ENCODE data around the gene FSTL5.

The FSTL5 gene

DNA sequence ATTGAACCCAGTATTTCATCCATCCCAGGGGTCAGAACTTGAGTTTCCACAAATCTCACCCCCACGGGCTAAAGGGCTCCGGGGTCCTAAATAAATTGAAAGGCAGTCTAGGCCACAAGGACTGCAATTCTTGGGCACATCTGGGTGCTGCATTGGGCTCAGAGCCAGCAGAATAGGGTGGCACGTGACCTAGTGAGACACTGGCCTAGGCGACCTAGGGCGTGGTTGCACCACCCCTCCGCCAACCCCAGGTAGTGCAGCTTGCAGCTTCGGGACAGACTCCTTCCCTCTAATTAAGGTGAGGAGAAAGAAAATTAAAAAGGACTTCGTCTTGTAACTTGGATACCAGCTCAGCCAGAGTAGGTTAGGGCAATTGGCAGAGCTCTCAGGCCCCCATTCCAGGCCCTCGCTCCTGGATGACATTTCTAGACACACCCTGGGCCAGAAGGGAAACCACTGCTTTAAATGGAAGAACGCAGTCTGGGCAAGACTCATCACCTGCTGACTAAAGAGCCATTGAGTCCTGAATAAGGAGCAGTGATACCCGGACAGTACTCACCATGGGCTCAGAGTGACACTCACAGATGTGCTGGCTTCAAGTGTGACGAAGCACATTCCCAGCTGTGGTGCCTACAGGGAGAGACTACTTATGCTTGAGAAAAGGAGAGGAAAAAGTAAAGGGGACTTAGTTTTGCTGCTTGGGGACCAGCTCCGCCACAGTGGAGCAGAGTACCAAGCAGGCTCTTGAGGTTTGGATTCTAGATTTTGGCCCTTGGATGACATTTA lies 735.4 kb downstream of the FSTL5 start:
- DNase-seq = no peak
- Mint-ChIP-seq H3K36me3 (ENCODE audit: low read depth) (no peaks in the 10 kb centered on the region), H3K27me3 (ENCODE audit: low read depth, poor library complexity) (no peaks in the 10 kb centered on the region), H3K27ac (no peak overlapping the region), H3K4me3 (no peak overlapping the region), H3K4me1 (no peaks in the 10 kb centered on the region), H3K9me3 (peaks cover 8% of the 10 kb centered on the region)
- TF ChIP-seq, protein P1, sequence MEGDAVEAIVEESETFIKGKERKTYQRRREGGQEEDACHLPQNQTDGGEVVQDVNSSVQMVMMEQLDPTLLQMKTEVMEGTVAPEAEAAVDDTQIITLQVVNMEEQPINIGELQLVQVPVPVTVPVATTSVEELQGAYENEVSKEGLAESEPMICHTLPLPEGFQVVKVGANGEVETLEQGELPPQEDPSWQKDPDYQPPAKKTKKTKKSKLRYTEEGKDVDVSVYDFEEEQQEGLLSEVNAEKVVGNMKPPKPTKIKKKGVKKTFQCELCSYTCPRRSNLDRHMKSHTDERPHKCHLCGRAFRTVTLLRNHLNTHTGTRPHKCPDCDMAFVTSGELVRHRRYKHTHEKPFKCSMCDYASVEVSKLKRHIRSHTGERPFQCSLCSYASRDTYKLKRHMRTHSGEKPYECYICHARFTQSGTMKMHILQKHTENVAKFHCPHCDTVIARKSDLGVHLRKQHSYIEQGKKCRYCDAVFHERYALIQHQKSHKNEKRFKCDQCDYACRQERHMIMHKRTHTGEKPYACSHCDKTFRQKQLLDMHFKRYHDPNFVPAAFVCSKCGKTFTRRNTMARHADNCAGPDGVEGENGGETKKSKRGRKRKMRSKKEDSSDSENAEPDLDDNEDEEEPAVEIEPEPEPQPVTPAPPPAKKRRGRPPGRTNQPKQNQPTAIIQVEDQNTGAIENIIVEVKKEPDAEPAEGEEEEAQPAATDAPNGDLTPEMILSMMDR (IDR thresholded peaks at IDR 0.05) = no peak

DNA sequence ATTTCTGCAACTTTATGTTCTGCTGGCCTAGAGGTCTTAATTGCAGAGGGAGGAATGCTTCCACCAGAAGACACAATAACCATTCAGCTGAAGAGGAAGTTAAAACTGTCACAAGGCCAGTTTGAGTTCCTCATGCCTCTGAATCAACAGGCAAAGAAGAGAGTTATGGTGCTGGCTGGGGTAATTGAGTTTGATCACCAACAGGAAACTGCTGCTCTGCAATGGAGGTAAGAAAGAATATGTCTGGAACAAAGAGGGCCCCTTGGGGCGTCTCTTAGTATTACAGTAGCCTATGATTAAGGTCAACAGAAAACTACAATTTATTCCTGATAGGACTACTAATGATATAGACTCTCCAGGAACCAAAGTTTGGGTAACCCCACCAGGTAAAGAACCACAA lies 744.0 kb downstream of the FSTL5 start:
- no peaks in the 10 kb centered on the region for H3K9me3 Mint-ChIP-seq
- peaks cover 5% of the 10 kb centered on the region for H3K4me1 Mint-ChIP-seq
- H3K27me3 Mint-ChIP-seq (ENCODE audit: low read depth, poor library complexity) = no peaks in the 10 kb centered on the region
- H3K36me3 Mint-ChIP-seq (ENCODE audit: low read depth) = no peaks in the 10 kb centered on the region
- H3K4me3 Mint-ChIP-seq = no peak overlapping the region
- peak overlapping the region; percentile 50 for H3K27ac Mint-ChIP-seq
- DNase-seq = no peak
- TF ChIP-seq, protein P1 (IDR thresholded peaks at IDR 0.05) = peak; percentile 13

DNA sequence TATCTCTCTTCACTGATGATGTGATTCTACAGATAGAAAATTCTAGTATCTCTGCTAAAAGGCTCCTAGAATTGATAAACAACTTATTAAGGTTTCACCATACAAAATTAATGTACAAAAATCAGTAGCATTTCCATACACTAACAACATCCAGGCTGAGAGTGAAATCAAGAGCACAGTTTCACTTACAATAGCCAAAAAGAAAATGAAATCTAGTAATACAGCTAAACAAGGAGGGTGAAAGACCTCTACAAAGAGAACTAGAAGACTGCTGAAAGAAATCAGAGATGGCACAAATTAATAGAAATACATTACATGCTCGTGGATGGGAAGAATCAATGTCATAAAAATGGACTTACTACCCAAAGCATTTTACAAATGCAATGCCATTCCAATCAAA lies 751.9 kb downstream of the FSTL5 start:
- TF ChIP-seq, protein P1 (IDR thresholded peaks at IDR 0.05) = no peak
- no peaks in the 10 kb centered on the region for H3K27me3 Mint-ChIP-seq (ENCODE audit: low read depth, poor library complexity)
- H3K4me3 Mint-ChIP-seq = no peak overlapping the region
- H3K9me3 Mint-ChIP-seq = peaks cover 10% of the 10 kb centered on the region
- H3K36me3 Mint-ChIP-seq (ENCODE audit: low read depth) = no peaks in the 10 kb centered on the region
- no peak overlapping the region for H3K27ac Mint-ChIP-seq
- no peak for DNase-seq
- no peaks in the 10 kb centered on the region for H3K4me1 Mint-ChIP-seq

DNA sequence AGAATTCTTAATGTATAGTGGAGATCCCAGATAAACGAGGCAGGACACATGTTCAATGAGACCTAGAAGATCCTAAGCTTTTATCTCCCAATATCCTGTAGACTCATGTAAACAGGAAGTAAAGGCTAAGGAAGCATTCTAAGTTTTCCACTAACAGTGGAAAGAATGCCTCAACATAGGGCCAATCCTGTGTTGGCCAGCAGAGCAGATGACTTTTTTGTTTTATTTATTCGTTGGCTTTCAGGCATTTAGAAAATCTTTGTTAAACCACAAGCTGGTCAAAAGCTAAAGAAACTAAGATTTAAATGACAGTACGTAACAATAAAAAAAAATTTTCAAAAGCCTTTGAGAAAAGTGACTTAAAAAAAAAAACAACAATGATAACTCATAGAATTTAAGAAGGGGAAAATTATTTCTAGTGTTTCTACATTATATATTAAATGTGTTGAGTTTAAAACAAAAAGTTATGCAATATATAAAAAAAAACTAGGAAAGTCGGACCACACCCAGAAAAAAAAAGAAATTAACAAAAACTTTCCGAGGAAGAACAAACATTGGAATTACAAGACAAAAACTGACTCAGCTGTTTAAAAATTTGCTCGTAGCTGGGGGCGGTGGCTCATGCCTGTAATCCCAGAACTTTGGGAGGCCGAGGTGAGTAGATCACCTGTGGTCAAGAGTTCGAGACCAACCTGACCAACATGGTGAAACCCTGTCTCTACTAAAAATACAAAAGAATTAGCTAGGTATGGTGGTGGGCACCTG lies 759.3 kb downstream of the FSTL5 start:
- no peaks in the 10 kb centered on the region for H3K4me1 Mint-ChIP-seq
- DNase-seq = no peak
- no peak overlapping the region for H3K27ac Mint-ChIP-seq
- no peaks in the 10 kb centered on the region for H3K36me3 Mint-ChIP-seq (ENCODE audit: low read depth)
- H3K4me3 Mint-ChIP-seq = no peak overlapping the region
- TF ChIP-seq, protein P1 (IDR thresholded peaks at IDR 0.05) = no peak
- H3K27me3 Mint-ChIP-seq (ENCODE audit: low read depth, poor library complexity) = no peaks in the 10 kb centered on the region
- peaks cover 9% of the 10 kb centered on the region for H3K9me3 Mint-ChIP-seq

DNA sequence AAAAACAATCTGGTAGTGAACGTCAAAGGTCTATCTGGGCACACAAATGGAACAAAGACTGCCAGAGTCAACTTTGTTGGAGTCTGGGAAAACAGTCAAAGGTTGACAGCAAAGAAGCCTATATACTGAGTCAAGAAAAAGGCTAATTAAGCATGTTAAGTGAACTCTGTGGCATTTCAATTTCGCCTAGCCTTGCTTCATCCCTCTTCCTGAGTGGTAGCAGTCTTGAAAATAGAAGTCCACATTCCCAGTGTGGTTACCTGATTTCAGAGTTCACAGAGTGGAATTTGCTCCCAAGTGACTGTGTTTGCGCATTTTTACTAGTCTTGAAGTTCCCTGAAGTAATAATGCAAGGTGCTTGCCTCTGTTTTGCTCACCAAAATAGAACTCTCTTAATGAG lies 760.0 kb downstream of the FSTL5 start:
- Mint-ChIP-seq H3K27ac (no peak overlapping the region), H3K36me3 (ENCODE audit: low read depth) (no peaks in the 10 kb centered on the region), H3K4me1 (no peaks in the 10 kb centered on the region), H3K27me3 (ENCODE audit: low read depth, poor library complexity) (no peaks in the 10 kb centered on the region), H3K9me3 (peaks cover 5% of the 10 kb centered on the region), H3K4me3 (no peak overlapping the region)
- DNase-seq = no peak
- TF ChIP-seq, protein P1 (IDR thresholded peaks at IDR 0.05) = no peak
